Superior temporal gyrus (tissue), 1 donor: ENCODE measurements around the gene CTAGE9.
"Not testable (repeated sequence)": the region's sequence is repeated elsewhere in the genome, so short reads cannot be mapped to it uniquely, and the experiment has no call there.

Source experiments
- DNase-seq: peaks from one replicate; pipeline ENCODE4 v3.0.0-alpha.2; 2016; ENCODE audit errors: extremely low spot score

Gene CTAGE9

GRCh38 chr6:131710917-131711316, at the start of gene CTAGE9:
Gene CTAGE9, minus strand, starts transcription at chr6:131711017. Its CDS starts 0 bp downstream, at chr6:131711017.
- DNase-seq: not testable (repeated sequence)

- no peak for DNase-seq
Observed at GRCh38 chr6:131758920-131759319, 48.1 kb upstream of the CTAGE9 start.

- DNase-seq: no peak
Observed at GRCh38 chr6:131756039-131756438, 45.2 kb upstream of the CTAGE9 start.

GRCh38 chr6:131755597-131755996, 44.8 kb upstream of the CTAGE9 start:
- DNase-seq: no peak

- no peak for DNase-seq
Observed at GRCh38 chr6:131754715-131755567, 44.1 kb upstream of the CTAGE9 start.

- DNase-seq: no peak
Observed at GRCh38 chr6:131754088-131754487, 43.3 kb upstream of the CTAGE9 start.

- not testable (repeated sequence) for DNase-seq
Observed at GRCh38 chr6:131751012-131751715, 40.3 kb upstream of the CTAGE9 start.

GRCh38 chr6:131749023-131749422, 38.2 kb upstream of the CTAGE9 start:
- no peak for DNase-seq

GRCh38 chr6:131747821-131748353, 37.1 kb upstream of the CTAGE9 start:
- DNase-seq: no peak

- no peak for DNase-seq
Observed at GRCh38 chr6:131745476-131745875, 34.7 kb upstream of the CTAGE9 start.

GRCh38 chr6:131744432-131745287, 33.8 kb upstream of the CTAGE9 start:
- DNase-seq: no peak

GRCh38 chr6:131741688-131742393, 31.0 kb upstream of the CTAGE9 start:
- DNase-seq: no peak

GRCh38 chr6:131740161-131740560, 29.3 kb upstream of the CTAGE9 start:
- DNase-seq: no peak

GRCh38 chr6:131739136-131739535, 28.3 kb upstream of the CTAGE9 start:
- DNase-seq: no peak

- no peak for DNase-seq
Observed at GRCh38 chr6:131736811-131737210, 26.0 kb upstream of the CTAGE9 start.

GRCh38 chr6:131736003-131736596, 25.3 kb upstream of the CTAGE9 start:
- DNase-seq: no peak

GRCh38 chr6:131733376-131734016, 22.7 kb upstream of the CTAGE9 start:
- DNase-seq: peak; percentile 64

GRCh38 chr6:131731224-131731623, 20.4 kb upstream of the CTAGE9 start:
- DNase-seq: no peak

- DNase-seq: no peak
Observed at GRCh38 chr6:131730264-131730663, 19.4 kb upstream of the CTAGE9 start.

GRCh38 chr6:131729550-131729949, 18.7 kb upstream of the CTAGE9 start:
- no peak for DNase-seq
